ENCODE measurements around the gene RPL37.
A peak's percentile ranks its signal among the peaks of the same experiment; 100 is the strongest.
"Not testable (repeated sequence)": the region's sequence is repeated elsewhere in the genome, so short reads cannot be mapped to it uniquely, and the experiment has no call there.

Gene RPL37

GRCh38 chr5:40866844-40867243 lies 31.8 kb upstream of the RPL37 start:
- Histone ChIP-seq H3K36me3 (ENCODE audit: insufficient read depth, low read length) (no peaks in the 10 kb centered on the region), H3K9ac (ENCODE audit: low read depth, low read length) (no peak overlapping the region), H3K27me3 (ENCODE audit: insufficient read depth, low read length) (no peaks in the 10 kb centered on the region), H3K27ac (ENCODE audit: low read depth, low read length) (no peak overlapping the region), H3K4me3 (ENCODE audit: low read length) (no peak overlapping the region), H3K9me3 (ENCODE audit: insufficient read depth, low read depth, low read length) (peaks cover 9% of the 10 kb centered on the region), H3K4me1 (ENCODE audit: insufficient read depth, low read length) (peaks cover 9% of the 10 kb centered on the region)
- 90% methylated on average over 5 of the region's 5 CpGs for WGBS

- not testable (repeated sequence) for H3K36me3 ChIP-seq (ENCODE audit: insufficient read depth, low read length); H3K9ac ChIP-seq (ENCODE audit: low read depth, low read length); H3K27me3 ChIP-seq (ENCODE audit: insufficient read depth, low read length); H3K9me3 ChIP-seq (ENCODE audit: insufficient read depth, low read depth, low read length); H3K27ac ChIP-seq (ENCODE audit: low read depth, low read length); H3K4me1 ChIP-seq (ENCODE audit: insufficient read depth, low read length); H3K4me3 ChIP-seq (ENCODE audit: low read length)
- 96% methylated on average over 3 of the region's 5 CpGs for WGBS
Observed at GRCh38 chr5:40865004-40865403, 30.0 kb upstream of the RPL37 start.

DNA sequence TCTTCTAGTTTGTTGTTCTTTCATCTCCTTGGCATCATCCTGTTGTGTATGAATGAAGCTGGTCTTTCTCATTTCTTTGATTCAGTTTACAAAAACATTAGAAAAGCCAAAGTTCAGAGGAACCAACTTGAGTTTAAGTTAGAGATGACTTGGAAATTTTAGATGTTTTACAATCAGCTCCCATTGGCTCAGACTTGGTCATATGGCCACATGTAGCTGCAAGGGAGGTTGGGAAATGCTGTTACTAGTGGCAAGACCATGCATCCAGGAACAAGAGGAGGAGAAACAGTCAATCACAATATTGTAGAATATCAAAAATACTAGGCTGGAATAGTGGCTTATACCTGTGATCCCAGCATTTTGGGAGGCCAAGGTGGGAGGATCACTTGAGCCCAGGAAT lies 25.7 kb upstream of the RPL37 start:
- H3K9me3 ChIP-seq (ENCODE audit: insufficient read depth, low read depth, low read length) = peaks cover 9% of the 10 kb centered on the region
- H3K4me1 ChIP-seq (ENCODE audit: insufficient read depth, low read length) = no peaks in the 10 kb centered on the region
- no peak overlapping the region for H3K9ac ChIP-seq (ENCODE audit: low read depth, low read length)
- no peaks in the 10 kb centered on the region for H3K27me3 ChIP-seq (ENCODE audit: insufficient read depth, low read length)
- H3K36me3 ChIP-seq (ENCODE audit: insufficient read depth, low read length) = no peaks in the 10 kb centered on the region
- H3K27ac ChIP-seq (ENCODE audit: low read depth, low read length) = no peak overlapping the region
- no peak overlapping the region for H3K4me3 ChIP-seq (ENCODE audit: low read length)

- Histone ChIP-seq H3K36me3 (ENCODE audit: insufficient read depth, low read length) (no peaks in the 10 kb centered on the region), H3K4me3 (ENCODE audit: low read length) (no peak overlapping the region), H3K27me3 (ENCODE audit: insufficient read depth, low read length) (no peaks in the 10 kb centered on the region), H3K4me1 (ENCODE audit: insufficient read depth, low read length) (no peaks in the 10 kb centered on the region), H3K9me3 (ENCODE audit: insufficient read depth, low read depth, low read length) (no peaks in the 10 kb centered on the region), H3K9ac (ENCODE audit: low read depth, low read length) (no peak overlapping the region), H3K27ac (ENCODE audit: low read depth, low read length) (no peak overlapping the region)
- WGBS = 96% methylated on average over 4 of the region's 4 CpGs
Observed at GRCh38 chr5:40853632-40854192, 18.7 kb upstream of the RPL37 start.

- H3K9ac ChIP-seq (ENCODE audit: low read depth, low read length) = no peak overlapping the region
- H3K27me3 ChIP-seq (ENCODE audit: insufficient read depth, low read length) = no peaks in the 10 kb centered on the region
- H3K4me1 ChIP-seq (ENCODE audit: insufficient read depth, low read length) = no peaks in the 10 kb centered on the region; the same call in 1 of the 2 replicates
- no peak overlapping the region for H3K27ac ChIP-seq (ENCODE audit: low read depth, low read length)
- no peaks in the 10 kb centered on the region for H3K9me3 ChIP-seq (ENCODE audit: insufficient read depth, low read depth, low read length)
- 100% methylated on average over 1 of the region's 1 CpG for WGBS
- no peaks in the 10 kb centered on the region for H3K36me3 ChIP-seq (ENCODE audit: insufficient read depth, low read length)
- H3K4me3 ChIP-seq (ENCODE audit: low read length) = no peak overlapping the region
Observed at GRCh38 chr5:40847525-40847924, 12.5 kb upstream of the RPL37 start.

- Histone ChIP-seq H3K9me3 (ENCODE audit: insufficient read depth, low read depth, low read length) (no peaks in the 10 kb centered on the region), H3K4me1 (ENCODE audit: insufficient read depth, low read length) (peaks cover 5% of the 10 kb centered on the region), H3K27me3 (ENCODE audit: insufficient read depth, low read length) (no peaks in the 10 kb centered on the region), H3K4me3 (ENCODE audit: low read length) (no peak overlapping the region), H3K27ac (ENCODE audit: low read depth, low read length) (no peak overlapping the region), H3K9ac (ENCODE audit: low read depth, low read length) (no peak overlapping the region), H3K36me3 (ENCODE audit: insufficient read depth, low read length) (no peaks in the 10 kb centered on the region)
- 88% methylated on average over 2 of the region's 2 CpGs for WGBS
Observed at GRCh38 chr5:40846371-40846770, 11.3 kb upstream of the RPL37 start.

DNA sequence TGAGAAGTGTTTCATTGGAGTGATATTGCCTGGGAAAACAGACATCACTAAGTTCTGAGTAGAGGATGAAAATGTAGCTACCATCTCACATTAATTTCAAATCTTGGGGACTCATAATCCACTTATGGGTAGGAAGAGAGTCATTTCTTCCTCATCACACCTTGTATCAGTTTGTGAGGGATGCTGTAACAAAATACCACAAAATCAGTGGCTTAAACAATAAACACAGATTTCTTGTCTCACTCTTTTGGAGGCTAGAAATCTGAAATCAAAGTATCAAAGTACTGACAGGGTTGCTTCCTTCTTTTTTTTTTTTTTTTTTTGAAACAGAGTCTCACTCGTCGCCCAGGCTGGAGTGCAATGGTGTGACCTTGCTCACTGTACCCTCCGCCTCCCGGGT lies 9.5 kb upstream of the RPL37 start:
- Histone ChIP-seq H3K9ac (ENCODE audit: low read depth, low read length) (no peak overlapping the region), H3K27me3 (ENCODE audit: insufficient read depth, low read length) (no peaks in the 10 kb centered on the region), H3K27ac (ENCODE audit: low read depth, low read length) (no peak overlapping the region), H3K4me3 (ENCODE audit: low read length) (no peak overlapping the region), H3K4me1 (ENCODE audit: insufficient read depth, low read length) (peaks cover 14% of the 10 kb centered on the region), H3K9me3 (ENCODE audit: insufficient read depth, low read depth, low read length) (no peaks in the 10 kb centered on the region), H3K36me3 (ENCODE audit: insufficient read depth, low read length) (no peaks in the 10 kb centered on the region)
- WGBS = 96% methylated on average over 4 of the region's 4 CpGs

GRCh38 chr5:40842351-40842750 lies 7.3 kb upstream of the RPL37 start:
- no peaks in the 10 kb centered on the region for H3K36me3 ChIP-seq (ENCODE audit: insufficient read depth, low read length)
- H3K4me3 ChIP-seq (ENCODE audit: low read length) = no peak overlapping the region
- no peak overlapping the region for H3K27ac ChIP-seq (ENCODE audit: low read depth, low read length)
- H3K27me3 ChIP-seq (ENCODE audit: insufficient read depth, low read length) = no peaks in the 10 kb centered on the region
- H3K4me1 ChIP-seq (ENCODE audit: insufficient read depth, low read length) = peaks cover 14% of the 10 kb centered on the region
- no peaks in the 10 kb centered on the region for H3K9me3 ChIP-seq (ENCODE audit: insufficient read depth, low read depth, low read length)
- WGBS = 88% methylated on average over 2 of the region's 2 CpGs
- H3K9ac ChIP-seq (ENCODE audit: low read depth, low read length) = no peak overlapping the region

DNA sequence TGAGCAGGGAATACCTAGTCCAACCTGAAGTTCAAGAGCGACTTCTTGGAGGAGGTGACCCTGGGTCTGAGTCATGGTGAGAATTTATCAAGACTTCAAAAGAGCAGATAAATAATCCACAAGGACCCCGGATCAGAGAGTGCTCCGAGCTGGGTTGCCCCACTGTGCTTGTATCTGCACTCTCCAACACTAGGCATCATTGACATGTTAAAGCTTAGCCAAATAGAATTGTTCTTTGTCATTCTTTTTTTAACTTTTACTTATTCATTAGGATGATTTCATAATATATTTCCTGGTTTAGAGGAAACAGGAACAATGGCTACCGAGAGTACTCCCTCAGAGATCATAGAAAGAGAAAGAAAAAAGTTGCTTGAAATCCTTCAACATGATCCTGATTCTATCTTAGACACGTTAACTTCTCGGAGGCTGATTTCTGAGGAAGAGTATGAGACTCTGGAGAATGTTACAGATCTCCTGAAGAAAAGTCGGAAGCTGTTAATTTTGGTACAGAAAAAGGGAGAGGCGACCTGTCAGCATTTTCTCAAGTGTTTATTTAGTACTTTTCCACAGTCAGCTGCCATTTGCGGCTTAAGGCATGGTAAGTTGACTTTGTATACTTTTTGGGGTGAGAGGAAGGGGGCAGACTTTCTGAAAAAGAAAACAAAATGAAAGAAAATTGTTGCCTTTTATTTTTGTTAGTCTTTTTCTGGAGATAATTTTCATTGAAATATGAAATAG lies 6.2 kb upstream of the RPL37 start, which contains the start of gene CARD6:
CARD6 (plus strand) TSS at position 300 of the 738 bp plus-strand sequence; CDS start at position 316, 16 bp downstream.
- no peak within 1 kb of the TSS for H3K27ac ChIP-seq (ENCODE audit: low read depth, low read length)
- H3K9me3 ChIP-seq (ENCODE audit: insufficient read depth, low read depth, low read length) = no peaks in the 10 kb centered on the region
- no peaks in the 10 kb centered on the region for H3K27me3 ChIP-seq (ENCODE audit: insufficient read depth, low read length)
- H3K4me3 ChIP-seq (ENCODE audit: low read length) = peak within 1 kb of the TSS; percentile 39
- H3K4me1 ChIP-seq (ENCODE audit: insufficient read depth, low read length) = peaks cover 16% of the 10 kb centered on the region
- no peaks in the 10 kb centered on the region for H3K36me3 ChIP-seq (ENCODE audit: insufficient read depth, low read length)
- peak within 1 kb of the TSS; percentile 55 for H3K9ac ChIP-seq (ENCODE audit: low read depth, low read length)
- 60% methylated on average over 9 of the region's 9 CpGs for WGBS

GRCh38 chr5:40838086-40838485 lies 3.1 kb upstream of the RPL37 start:
- Histone ChIP-seq H3K27ac (ENCODE audit: low read depth, low read length) (no peak overlapping the region), H3K4me3 (ENCODE audit: low read length) (no peak overlapping the region), H3K9me3 (ENCODE audit: insufficient read depth, low read depth, low read length) (no peaks in the 10 kb centered on the region; the same call in 1 of the 2 replicates), H3K27me3 (ENCODE audit: insufficient read depth, low read length) (no peaks in the 10 kb centered on the region), H3K4me1 (ENCODE audit: insufficient read depth, low read length) (peaks cover 25% of the 10 kb centered on the region), H3K36me3 (ENCODE audit: insufficient read depth, low read length) (peaks cover 17% of the 10 kb centered on the region), H3K9ac (ENCODE audit: low read depth, low read length) (no peak overlapping the region)
- WGBS = 99% methylated on average over 6 of the region's 6 CpGs

- WGBS = under 1% methylated on average over 21 of the region's 21 CpGs
- Histone ChIP-seq H3K36me3 (ENCODE audit: insufficient read depth, low read length) (peaks cover 54% of the 10 kb centered on the region), H3K4me1 (ENCODE audit: insufficient read depth, low read length) (peaks cover 23% of the 10 kb centered on the region), H3K9ac (ENCODE audit: low read depth, low read length) (peak overlapping the region; percentile 100), H3K9me3 (ENCODE audit: insufficient read depth, low read depth, low read length) (no peaks in the 10 kb centered on the region; the same call in 1 of the 2 replicates), H3K27me3 (ENCODE audit: insufficient read depth, low read length) (no peaks in the 10 kb centered on the region), H3K27ac (ENCODE audit: low read depth, low read length) (peak overlapping the region; percentile 88), H3K4me3 (ENCODE audit: low read length) (peak overlapping the region; percentile 94)
Observed at GRCh38 chr5:40834391-40834848, 602 bp downstream of the RPL37 start.

Data from HUES64 (cell line).